Breast epithelium (tissue), 4 donors: ENCODE results near the gene GPR176. TPM values are rescaled to one million over a fixed set of nuclear protein-coding genes. Genes with fewer than 3 reads are reported as not detected.

Source experiments
- DNase-seq, 2 donors: peaks; one replicate each; pipeline ENCODE4 v3.0.0-alpha.2; 2019; ENCODE audit warnings: low spot score in 2 of 2
- H3K27ac ChIP-seq, 2 donors: fragments of 200-600 bp; sonication (generic) in 1 of 2; one replicate each; pipeline ENCODE4 v1.5.1; 2016 to 2019; ENCODE audit warnings: mild to moderate bottlenecking in 1 of 2
- H3K27me3 ChIP-seq, 2 donors: fragments of 200-600 bp; sonication (generic) in 1 of 2; one replicate each; pipeline versions ENCODE4 v1.5.1 to v1.6.0; 2017 to 2019; ENCODE audit warnings: control low read depth in 1 of 2, mild to moderate bottlenecking in 1 of 2
- H3K36me3 ChIP-seq: fragments of 200-600 bp; one replicate; pipeline ENCODE4 v1.5.1; 2019
- H3K4me1 ChIP-seq, 2 donors: fragments of 200-600 bp; sonication (generic); one replicate each; pipeline ENCODE4 v1.5.1; 2016 to 2019; ENCODE audit warnings: control low read depth in 1 of 2
- H3K4me3 ChIP-seq, 3 donors: fragments of 200-600 bp; sonication (generic); 1 replicate in 2 of 3; 2 replicates in 1 of 3; pipeline ENCODE4 v1.5.1; 2016 to 2019; ENCODE audit warnings: mild to moderate bottlenecking in 3 of 3, moderate library complexity in 2 of 3
- H3K9me3 ChIP-seq, 2 donors: fragments of 200-600 bp; sonication (generic) in 1 of 2; one replicate each; pipeline ENCODE4 v1.5.1; 2016 to 2019; ENCODE audit warnings: control low read depth in 1 of 2
- POLR2A ChIP-seq: fragments of 450-650 bp; IDR thresholded peaks from one replicate; pipeline ENCODE4 v1.6.1; 2016; ENCODE audit warnings: antibody characterized with exemption, mild to moderate bottlenecking, moderate library complexity
- POLR2AphosphoS5 ChIP-seq, 3 donors: sonication (generic); formaldehyde crosslinking; IDR thresholded peaks; one replicate each; pipeline ENCODE4 v1.6.1; 2017; ENCODE audit warnings: antibody characterized with exemption in 3 of 3
- intact Hi-C: fragments of 100-400 bp; cut with DNase I; formaldehyde crosslinking; loops from one replicate; pipeline ENCODE4 v1.15.1; 2023; ENCODE audit warnings: low total_unique reads
- total RNA-seq, 3 donors: library from RNA; depleted of rRNA; stranded (reverse); fragments of >200 nt; gene quantifications; one replicate each; pipeline ENCODE4 v1.1.0, GENCODE V29; 2016
- TF ChIP-seq, protein P1 (sequence below), 3 donors: fragments of 450-650 bp; IDR thresholded peaks; one replicate each; pipeline ENCODE4 v1.5.1; 2016 to 2017; ENCODE audit warnings: antibody characterized with exemption in 3 of 3, mild to moderate bottlenecking in 3 of 3, moderate library complexity in 3 of 3

GPR176 gene
- total RNA-seq, 3 donors from 2014 or later, result 4.4 to 12.1 (median 9.4) TPM

DNA sequence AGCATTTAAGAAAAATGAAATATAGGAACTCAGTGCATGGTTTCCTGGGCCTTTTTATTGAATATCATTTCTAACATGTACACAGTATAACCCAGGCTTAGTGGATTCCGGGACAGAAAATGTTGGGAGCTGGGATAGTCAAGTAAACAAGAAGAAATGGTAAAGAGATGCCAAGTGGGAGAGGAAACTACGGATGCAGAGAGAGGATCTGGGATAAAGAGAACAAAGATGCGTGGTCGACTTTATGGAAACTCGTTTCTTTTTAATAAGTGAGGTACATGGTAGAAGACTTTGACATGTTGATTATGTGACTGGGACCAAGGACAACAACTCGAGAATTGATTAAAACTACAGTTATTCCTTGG is 1.2 kb upstream of the GPR176 start:
- Histone ChIP-seq H3K27me3 (peaks cover 0 to 2% of the 10 kb centered on the region in 2 donors), H3K27ac (peak overlapping the region; percentile 84 to 86), H3K4me1 (no peaks in the 10 kb centered on the region), H3K4me3 (peak overlapping the region; percentile 78 to 85 (median 83)), H3K36me3 (no peaks in the 10 kb centered on the region), H3K9me3 (no peaks in the 10 kb centered on the region)
- TF ChIP-seq, protein P1, sequence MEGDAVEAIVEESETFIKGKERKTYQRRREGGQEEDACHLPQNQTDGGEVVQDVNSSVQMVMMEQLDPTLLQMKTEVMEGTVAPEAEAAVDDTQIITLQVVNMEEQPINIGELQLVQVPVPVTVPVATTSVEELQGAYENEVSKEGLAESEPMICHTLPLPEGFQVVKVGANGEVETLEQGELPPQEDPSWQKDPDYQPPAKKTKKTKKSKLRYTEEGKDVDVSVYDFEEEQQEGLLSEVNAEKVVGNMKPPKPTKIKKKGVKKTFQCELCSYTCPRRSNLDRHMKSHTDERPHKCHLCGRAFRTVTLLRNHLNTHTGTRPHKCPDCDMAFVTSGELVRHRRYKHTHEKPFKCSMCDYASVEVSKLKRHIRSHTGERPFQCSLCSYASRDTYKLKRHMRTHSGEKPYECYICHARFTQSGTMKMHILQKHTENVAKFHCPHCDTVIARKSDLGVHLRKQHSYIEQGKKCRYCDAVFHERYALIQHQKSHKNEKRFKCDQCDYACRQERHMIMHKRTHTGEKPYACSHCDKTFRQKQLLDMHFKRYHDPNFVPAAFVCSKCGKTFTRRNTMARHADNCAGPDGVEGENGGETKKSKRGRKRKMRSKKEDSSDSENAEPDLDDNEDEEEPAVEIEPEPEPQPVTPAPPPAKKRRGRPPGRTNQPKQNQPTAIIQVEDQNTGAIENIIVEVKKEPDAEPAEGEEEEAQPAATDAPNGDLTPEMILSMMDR (IDR thresholded peaks at IDR 0.05), result no peak
- TF ChIP-seq POLR2A (no peak), POLR2AphosphoS5 (IDR thresholded peaks at IDR 0.05) (no peak)
- DNase-seq, result no peak
- intact Hi-C loops, result no loop called here

DNA sequence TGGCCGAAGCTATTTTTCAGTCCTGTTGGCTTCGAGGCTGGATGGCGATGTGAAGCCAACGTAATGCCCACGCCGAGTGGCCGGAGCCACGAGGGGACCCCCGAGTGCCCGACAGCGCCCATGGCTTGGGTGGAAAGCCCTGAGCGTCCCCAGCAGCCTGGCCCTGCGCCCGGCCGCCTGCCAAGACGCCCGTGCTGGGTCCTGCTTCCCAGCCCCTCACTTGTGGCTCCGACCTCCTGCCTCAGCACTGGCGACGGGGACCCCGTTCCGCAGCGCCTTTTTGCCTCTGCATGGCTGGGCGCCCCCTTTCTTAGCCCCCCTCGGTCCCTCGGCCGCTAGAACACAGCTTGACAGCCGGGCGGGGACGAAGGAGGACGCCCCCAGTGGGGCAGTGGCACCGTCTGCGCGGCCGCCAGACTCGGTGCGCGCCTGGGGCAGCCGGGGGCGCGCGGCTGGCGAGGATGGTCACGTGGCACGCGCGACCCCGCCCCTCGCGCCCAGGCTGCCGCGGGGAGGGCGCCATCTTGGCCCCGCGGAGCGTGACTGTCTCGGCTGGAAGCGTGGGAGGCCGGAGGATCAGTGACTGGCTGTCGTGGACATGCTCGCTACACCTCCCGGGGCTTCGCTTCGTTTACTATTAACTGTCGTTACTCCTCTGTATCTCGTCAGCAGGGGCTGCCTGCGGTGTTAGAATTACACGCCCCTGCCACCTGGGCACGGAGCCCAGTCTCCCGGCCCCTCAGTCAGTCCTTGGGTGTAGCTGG is 626 bp upstream of the GPR176 start:
- Histone ChIP-seq H3K27me3 (peaks cover 0 to 2% of the 10 kb centered on the region in 2 donors), H3K27ac (peak overlapping the region; percentile 84 to 86), H3K4me3 (peak overlapping the region; percentile 78 to 85 (median 83)), H3K4me1 (no peaks in the 10 kb centered on the region), H3K9me3 (no peaks in the 10 kb centered on the region), H3K36me3 (no peaks in the 10 kb centered on the region)
- intact Hi-C loops, result no loop called here
- peak; percentile 72 to 73 for DNase-seq
- TF ChIP-seq, protein P1 (IDR thresholded peaks at IDR 0.05), result peak in 1 of 3 donors; percentile 11
- peak; percentile 12 to 70 (median 59) for TF ChIP-seq POLR2AphosphoS5 (IDR thresholded peaks at IDR 0.05)
- TF ChIP-seq POLR2A, result no peak

DNA sequence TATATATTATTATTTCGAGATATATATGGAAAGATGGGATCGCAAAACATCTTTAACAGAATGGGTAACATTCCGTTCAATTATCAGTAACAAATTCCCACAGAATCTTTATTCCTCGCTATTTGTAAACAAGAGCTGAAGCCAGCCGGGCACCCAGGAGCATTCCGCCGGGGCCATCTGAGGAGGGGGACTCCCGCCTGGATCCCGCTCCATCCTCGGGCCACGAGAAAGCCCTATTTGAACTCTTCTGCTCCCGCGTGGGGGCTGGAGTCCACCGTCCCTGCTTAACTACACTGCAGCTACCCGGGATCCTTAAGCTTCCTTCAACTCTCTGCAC is 687 bp downstream of the GPR176 start:
- intact Hi-C loops, result no loop called here
- no peaks in the 10 kb centered on the region for H3K36me3 ChIP-seq
- H3K27ac ChIP-seq, result peak overlapping the region in 1 of 2 donors; percentile 84
- TF ChIP-seq, protein P1 (IDR thresholded peaks at IDR 0.05), result no peak
- no peaks in the 10 kb centered on the region for H3K9me3 ChIP-seq
- DNase-seq, result no peak
- H3K4me3 ChIP-seq, result peak overlapping the region; percentile 78 to 85 (median 83)
- H3K4me1 ChIP-seq, result no peaks in the 10 kb centered on the region
- H3K27me3 ChIP-seq, result peaks cover 0 to 2% of the 10 kb centered on the region in 2 donors

DNA sequence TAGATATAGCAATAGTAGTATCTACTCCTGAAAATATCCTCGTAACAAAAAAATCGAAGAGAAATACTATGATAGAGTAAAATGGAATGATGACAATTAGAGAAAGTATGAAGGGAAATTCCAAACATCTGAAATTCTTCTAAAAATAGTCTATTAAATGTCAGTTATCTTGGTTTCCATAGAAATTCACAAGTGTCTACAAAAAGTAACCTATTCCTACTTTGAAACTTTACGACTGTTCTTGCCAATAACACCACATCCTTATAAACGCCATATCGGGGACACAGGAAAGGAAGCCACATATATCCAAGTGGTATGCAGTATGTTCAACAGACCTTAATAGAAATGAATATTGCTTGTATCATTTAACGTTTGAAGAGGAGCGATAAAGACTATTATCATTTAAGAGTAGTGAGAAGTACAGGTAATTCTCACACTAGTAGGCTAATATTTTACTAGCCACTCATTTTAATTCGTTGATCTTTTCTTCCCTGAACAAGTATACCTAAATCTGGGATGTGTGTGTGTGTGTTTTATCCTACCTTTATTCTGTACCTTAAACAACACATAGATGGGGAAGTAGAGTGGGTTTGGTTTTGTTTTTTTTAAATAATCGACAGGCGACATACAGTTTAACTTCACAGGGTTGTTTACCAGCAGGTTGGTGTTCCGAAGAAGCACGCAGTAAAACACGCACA is 1.2 kb downstream of the GPR176 start:
- intact Hi-C loops, result no loop called here
- no peak overlapping the region for H3K27ac ChIP-seq

More for the DNA sequence above, 1.2 kb downstream of the GPR176 start:
- Histone ChIP-seq H3K36me3 (no peaks in the 10 kb centered on the region), H3K9me3 (no peaks in the 10 kb centered on the region), H3K4me1 (no peaks in the 10 kb centered on the region), H3K27me3 (peaks cover 0 to 2% of the 10 kb centered on the region in 2 donors), H3K4me3 (peak overlapping the region in 2 of 3 donors; percentile 78 to 85)
- no peak for DNase-seq
- TF ChIP-seq POLR2AphosphoS5 (IDR thresholded peaks at IDR 0.05) (no peak), POLR2A (no peak)
- TF ChIP-seq, protein P1 (IDR thresholded peaks at IDR 0.05), result no peak
